ENCODE measurements around the gene TSPYL1.

DNA sequence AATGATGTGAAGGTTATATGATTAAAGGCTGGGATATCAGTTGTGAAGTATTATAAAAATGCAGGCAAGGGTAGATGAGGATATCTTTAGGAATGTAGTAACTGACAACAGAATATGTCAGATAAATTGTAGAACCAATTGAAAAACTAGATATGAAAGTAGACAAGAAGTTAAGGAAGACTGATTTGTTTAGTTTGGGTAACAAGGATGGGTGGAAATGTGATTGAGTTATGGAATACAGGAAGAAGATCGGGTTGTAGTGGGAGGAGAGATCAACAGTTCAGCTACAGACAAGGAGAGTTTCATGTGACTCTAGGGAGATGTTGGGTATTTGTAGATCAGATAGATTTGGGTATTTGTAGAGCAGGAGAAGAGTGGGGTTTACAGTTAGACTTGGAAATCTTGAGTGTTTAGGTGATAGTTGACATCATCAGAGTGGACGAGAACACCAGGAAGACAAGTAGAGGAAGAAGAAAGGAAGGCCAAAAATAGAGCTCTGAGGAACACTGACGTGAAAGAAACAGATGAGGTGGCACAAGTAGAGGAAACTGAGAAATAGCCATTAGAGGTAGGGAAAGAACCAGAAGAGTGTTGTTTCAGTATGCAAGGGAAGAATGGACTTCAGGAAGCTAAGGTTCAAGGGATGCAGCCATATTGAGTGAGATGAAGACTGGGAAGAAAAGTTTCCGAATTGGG is 12.1 kb upstream of the TSPYL1 start:
- TF ChIP-seq, protein P1, sequence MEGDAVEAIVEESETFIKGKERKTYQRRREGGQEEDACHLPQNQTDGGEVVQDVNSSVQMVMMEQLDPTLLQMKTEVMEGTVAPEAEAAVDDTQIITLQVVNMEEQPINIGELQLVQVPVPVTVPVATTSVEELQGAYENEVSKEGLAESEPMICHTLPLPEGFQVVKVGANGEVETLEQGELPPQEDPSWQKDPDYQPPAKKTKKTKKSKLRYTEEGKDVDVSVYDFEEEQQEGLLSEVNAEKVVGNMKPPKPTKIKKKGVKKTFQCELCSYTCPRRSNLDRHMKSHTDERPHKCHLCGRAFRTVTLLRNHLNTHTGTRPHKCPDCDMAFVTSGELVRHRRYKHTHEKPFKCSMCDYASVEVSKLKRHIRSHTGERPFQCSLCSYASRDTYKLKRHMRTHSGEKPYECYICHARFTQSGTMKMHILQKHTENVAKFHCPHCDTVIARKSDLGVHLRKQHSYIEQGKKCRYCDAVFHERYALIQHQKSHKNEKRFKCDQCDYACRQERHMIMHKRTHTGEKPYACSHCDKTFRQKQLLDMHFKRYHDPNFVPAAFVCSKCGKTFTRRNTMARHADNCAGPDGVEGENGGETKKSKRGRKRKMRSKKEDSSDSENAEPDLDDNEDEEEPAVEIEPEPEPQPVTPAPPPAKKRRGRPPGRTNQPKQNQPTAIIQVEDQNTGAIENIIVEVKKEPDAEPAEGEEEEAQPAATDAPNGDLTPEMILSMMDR (conservative IDR thresholded peaks at IDR 0.05): no peak
- no peak for TF ChIP-seq EZH2 (IDR thresholded peaks at IDR 0.05; ENCODE audit: low read depth)
